ENCODE measurements around the gene SLC7A10. TPM values are rescaled to one million over a fixed set of nuclear protein-coding genes. Genes with fewer than 3 reads are reported as not detected.

Gene SLC7A10
- total RNA-seq, 1 experiment from 2014 or later = not detected

DNA sequence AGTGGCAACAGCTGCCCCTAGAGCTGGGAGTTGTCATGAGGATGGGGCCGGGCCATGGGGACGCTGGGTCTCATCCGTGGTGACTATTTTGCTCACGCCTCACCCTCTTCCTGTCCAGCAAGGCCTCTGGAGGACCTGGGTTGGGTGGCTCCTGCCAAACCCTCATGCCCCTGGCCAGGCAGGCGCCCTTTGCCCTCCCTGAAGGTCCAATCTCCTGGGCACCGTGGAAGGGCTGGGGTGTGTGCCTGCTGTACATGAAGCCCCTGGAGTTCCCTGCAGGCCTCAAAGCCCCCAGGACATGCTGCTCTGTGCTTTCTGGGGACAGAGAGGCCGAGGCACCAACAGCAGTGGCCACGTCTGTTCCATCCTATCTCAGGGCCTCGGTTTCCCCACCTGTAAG, 17.7 kb downstream of the SLC7A10 start:
- no peaks in the 10 kb centered on the region for H3K36me3 Mint-ChIP-seq (ENCODE audit: insufficient read depth, unreplicated experiment)
- no TSS peak for BruUV-seq (replicated peaks)
- no peaks in the 10 kb centered on the region for H3K9me3 Mint-ChIP-seq (ENCODE audit: unreplicated experiment)
- H3K4me1 Mint-ChIP-seq (ENCODE audit: insufficient read depth, unreplicated experiment) = no peaks in the 10 kb centered on the region
- H3K4me3 Mint-ChIP-seq (ENCODE audit: unreplicated experiment) = no peak overlapping the region
- ChIA-PET CTCF (interaction anchor here (0.6 to 0.7 kb wide), 2 partner anchors 9 to 21 kb away, joined by 3 read pairs; no protein-coding TSS in a partner anchor), POLR2A (interaction anchor here (0.7 kb wide), 1 partner anchor 1959 kb away, joined by 4 read pairs; no protein-coding TSS in a partner anchor)
- no peak overlapping the region for H3K27ac Mint-ChIP-seq (ENCODE audit: low read depth, unreplicated experiment)
- intact Hi-C loops (cut with micrococcal nuclease) = no loop called here
- TF ChIP-seq, protein P1, sequence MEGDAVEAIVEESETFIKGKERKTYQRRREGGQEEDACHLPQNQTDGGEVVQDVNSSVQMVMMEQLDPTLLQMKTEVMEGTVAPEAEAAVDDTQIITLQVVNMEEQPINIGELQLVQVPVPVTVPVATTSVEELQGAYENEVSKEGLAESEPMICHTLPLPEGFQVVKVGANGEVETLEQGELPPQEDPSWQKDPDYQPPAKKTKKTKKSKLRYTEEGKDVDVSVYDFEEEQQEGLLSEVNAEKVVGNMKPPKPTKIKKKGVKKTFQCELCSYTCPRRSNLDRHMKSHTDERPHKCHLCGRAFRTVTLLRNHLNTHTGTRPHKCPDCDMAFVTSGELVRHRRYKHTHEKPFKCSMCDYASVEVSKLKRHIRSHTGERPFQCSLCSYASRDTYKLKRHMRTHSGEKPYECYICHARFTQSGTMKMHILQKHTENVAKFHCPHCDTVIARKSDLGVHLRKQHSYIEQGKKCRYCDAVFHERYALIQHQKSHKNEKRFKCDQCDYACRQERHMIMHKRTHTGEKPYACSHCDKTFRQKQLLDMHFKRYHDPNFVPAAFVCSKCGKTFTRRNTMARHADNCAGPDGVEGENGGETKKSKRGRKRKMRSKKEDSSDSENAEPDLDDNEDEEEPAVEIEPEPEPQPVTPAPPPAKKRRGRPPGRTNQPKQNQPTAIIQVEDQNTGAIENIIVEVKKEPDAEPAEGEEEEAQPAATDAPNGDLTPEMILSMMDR (IDR thresholded peaks at IDR 0.05; ENCODE audit: unreplicated experiment) = no peak
- no peak for DNase-seq (ENCODE audit: unreplicated experiment)
- H3K27me3 Mint-ChIP-seq (ENCODE audit: insufficient read depth, unreplicated experiment) = no peaks in the 10 kb centered on the region

DNA sequence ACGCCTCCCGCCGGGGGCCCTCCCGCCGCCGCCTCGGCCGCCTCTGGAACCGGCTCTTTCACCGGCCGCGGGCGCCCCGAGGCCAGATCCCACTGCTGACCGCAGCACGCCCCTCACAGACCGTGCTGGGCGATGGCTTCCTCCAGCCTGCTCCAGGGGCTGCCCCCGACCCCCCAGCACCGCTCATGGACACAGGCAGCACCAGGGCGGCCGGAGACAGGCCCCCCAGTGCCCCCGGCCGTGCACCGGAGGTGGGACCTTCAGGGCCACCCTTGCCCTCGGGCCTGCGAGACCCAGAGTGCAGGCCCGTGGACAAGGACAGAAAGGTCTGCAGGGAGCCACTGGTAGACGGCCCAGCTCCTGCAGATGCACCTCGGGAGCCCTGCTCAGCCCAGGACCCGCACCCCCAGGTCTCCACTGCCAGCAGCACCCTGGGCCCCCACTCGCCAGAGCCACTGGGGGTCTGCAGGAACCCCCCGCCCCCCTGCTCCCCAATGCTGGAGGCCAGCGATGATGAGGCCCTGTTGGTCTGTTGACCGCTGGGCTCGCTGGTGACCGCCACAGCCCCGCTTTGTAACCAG, 18.5 kb downstream of the SLC7A10 start:
- no peaks in the 10 kb centered on the region for H3K9me3 Mint-ChIP-seq (ENCODE audit: unreplicated experiment)
- POLR2A ChIA-PET = no interaction called here
- CTCF ChIA-PET = interaction anchor here (0.7 kb wide), 1 partner anchor 20 kb away, joined by 3 read pairs; no protein-coding TSS in a partner anchor
- H3K4me3 Mint-ChIP-seq (ENCODE audit: unreplicated experiment) = no peak overlapping the region
- TF ChIP-seq, protein P1 (IDR thresholded peaks at IDR 0.05; ENCODE audit: unreplicated experiment) = no peak
- intact Hi-C loops (cut with micrococcal nuclease) = no loop called here
- H3K4me1 Mint-ChIP-seq (ENCODE audit: insufficient read depth, unreplicated experiment) = no peaks in the 10 kb centered on the region
- DNase-seq (ENCODE audit: unreplicated experiment) = no peak
- no peaks in the 10 kb centered on the region for H3K27me3 Mint-ChIP-seq (ENCODE audit: insufficient read depth, unreplicated experiment)
- no peaks in the 10 kb centered on the region for H3K36me3 Mint-ChIP-seq (ENCODE audit: insufficient read depth, unreplicated experiment)
- no peak overlapping the region for H3K27ac Mint-ChIP-seq (ENCODE audit: low read depth, unreplicated experiment)
- BruUV-seq (replicated peaks) = no TSS peak

DNA sequence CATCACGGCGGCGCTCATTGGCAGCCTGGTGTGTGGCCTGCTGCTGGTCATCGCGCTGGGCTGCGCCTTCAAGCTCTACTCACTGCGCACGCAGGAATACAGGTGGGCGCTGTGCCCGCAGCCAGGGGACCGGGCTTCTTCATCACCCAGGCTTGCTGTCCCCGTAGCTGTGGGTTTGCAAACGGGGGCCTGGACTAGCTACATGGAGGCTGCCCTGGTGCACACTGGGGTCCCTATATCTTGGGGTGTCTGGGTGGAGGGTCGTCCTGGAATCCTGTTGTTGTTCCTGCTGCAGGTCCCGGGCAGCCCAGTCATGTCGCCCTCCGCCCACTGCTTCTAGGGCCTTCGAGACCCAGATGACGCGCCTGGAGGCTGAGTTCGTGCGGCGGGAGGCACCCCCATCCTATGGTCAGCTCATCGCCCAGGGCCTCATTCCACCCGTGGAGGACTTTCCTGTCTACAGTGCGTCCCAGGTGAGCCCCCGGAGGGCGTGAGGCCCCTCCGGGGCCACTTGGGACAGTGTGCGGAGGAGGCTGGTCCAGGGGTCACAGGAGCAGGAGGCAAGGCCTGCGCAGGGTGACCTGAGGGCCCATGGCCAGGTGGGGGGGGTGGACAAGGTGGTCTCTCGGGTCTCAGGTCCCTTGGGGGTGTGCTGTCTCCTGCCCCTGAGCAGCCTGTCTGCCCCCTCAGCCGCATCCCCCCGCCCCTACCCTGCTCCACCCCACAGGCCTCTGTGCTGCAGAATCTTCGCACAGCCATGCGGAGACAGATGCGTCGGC, 19.2 kb downstream of the SLC7A10 start:
- Mint-ChIP-seq H3K4me1 (ENCODE audit: insufficient read depth, unreplicated experiment) (no peaks in the 10 kb centered on the region), H3K27ac (ENCODE audit: low read depth, unreplicated experiment) (no peak overlapping the region), H3K9me3 (ENCODE audit: unreplicated experiment) (no peaks in the 10 kb centered on the region), H3K27me3 (ENCODE audit: insufficient read depth, unreplicated experiment) (no peaks in the 10 kb centered on the region), H3K36me3 (ENCODE audit: insufficient read depth, unreplicated experiment) (no peaks in the 10 kb centered on the region), H3K4me3 (ENCODE audit: unreplicated experiment) (no peak overlapping the region)
- POLR2A ChIA-PET = no interaction called here
- intact Hi-C loops (cut with micrococcal nuclease) = no loop called here
- BruUV-seq (replicated peaks) = no TSS peak
- TF ChIP-seq, protein P1 (IDR thresholded peaks at IDR 0.05; ENCODE audit: unreplicated experiment) = no peak
- CTCF ChIA-PET = interaction anchor here (0.6 kb wide), 2 partner anchors 940 to 1806 kb away, joined by 3 read pairs; no protein-coding TSS in a partner anchor
- DNase-seq (ENCODE audit: unreplicated experiment) = no peak

DNA sequence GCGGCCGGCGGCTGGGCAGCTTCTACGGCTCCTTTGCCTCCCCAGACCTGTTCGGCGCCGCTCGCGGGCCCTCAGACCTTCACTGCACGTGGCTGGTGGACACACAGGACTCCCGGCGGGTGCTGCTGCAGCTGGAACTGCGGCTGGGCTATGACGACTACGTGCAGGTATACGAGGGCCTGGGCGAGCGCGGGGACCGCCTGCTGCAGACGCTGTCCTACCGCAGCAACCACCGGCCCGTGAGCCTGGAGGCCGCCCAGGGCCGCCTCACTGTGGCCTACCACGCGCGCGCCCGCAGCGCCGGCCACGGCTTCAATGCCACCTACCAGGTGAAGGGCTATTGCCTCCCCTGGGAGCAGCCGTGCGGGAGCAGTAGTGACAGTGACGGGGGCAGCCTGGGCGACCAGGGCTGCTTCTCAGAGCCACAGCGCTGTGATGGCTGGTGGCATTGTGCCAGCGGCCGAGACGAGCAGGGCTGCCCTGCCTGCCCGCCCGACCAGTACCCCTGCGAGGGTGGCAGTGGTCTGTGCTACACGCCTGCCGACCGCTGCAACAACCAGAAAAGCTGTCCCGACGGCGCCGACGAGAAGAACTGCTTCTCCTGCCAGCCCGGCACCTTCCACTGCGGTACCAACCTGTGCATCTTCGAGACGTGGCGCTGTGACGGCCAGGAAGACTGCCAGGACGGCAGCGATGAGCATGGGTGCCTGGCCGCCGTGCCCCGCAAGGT, 20.0 kb downstream of the SLC7A10 start:
- BruUV-seq (replicated peaks) = no TSS peak
- Mint-ChIP-seq H3K27me3 (ENCODE audit: insufficient read depth, unreplicated experiment) (no peaks in the 10 kb centered on the region), H3K4me1 (ENCODE audit: insufficient read depth, unreplicated experiment) (no peaks in the 10 kb centered on the region), H3K27ac (ENCODE audit: low read depth, unreplicated experiment) (no peak overlapping the region), H3K4me3 (ENCODE audit: unreplicated experiment) (no peak overlapping the region), H3K36me3 (ENCODE audit: insufficient read depth, unreplicated experiment) (no peaks in the 10 kb centered on the region), H3K9me3 (ENCODE audit: unreplicated experiment) (no peaks in the 10 kb centered on the region)
- TF ChIP-seq, protein P1 (IDR thresholded peaks at IDR 0.05; ENCODE audit: unreplicated experiment) = no peak
- ChIA-PET CTCF (interaction anchor here (0.6 kb wide), 1 partner anchor 941 kb away, joined by 3 read pairs; no protein-coding TSS in a partner anchor), POLR2A (no interaction called here)
- no peak for DNase-seq (ENCODE audit: unreplicated experiment)
- intact Hi-C loops (cut with micrococcal nuclease) = no loop called here
